ENCODE results near the gene ANKMY1.

DNA sequence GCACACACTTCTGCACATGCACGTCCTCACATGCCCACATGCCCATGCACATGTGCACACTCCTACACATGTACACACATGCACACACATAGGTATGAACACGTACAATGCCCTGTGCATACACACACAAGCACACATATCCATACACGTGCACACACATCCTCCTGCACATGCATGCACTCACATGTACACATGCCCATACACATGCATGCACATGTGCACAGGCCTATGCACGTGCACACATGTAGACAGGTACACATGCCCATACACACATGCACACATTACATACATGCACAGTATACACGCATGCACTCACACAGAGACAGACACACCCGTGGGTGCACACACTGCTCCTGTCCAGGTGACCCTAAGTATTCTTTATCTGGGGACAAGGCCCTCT, 88.0 kb downstream of the ANKMY1 start:
- TF ChIP-seq, protein P1, sequence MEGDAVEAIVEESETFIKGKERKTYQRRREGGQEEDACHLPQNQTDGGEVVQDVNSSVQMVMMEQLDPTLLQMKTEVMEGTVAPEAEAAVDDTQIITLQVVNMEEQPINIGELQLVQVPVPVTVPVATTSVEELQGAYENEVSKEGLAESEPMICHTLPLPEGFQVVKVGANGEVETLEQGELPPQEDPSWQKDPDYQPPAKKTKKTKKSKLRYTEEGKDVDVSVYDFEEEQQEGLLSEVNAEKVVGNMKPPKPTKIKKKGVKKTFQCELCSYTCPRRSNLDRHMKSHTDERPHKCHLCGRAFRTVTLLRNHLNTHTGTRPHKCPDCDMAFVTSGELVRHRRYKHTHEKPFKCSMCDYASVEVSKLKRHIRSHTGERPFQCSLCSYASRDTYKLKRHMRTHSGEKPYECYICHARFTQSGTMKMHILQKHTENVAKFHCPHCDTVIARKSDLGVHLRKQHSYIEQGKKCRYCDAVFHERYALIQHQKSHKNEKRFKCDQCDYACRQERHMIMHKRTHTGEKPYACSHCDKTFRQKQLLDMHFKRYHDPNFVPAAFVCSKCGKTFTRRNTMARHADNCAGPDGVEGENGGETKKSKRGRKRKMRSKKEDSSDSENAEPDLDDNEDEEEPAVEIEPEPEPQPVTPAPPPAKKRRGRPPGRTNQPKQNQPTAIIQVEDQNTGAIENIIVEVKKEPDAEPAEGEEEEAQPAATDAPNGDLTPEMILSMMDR (IDR thresholded peaks at IDR 0.05; ENCODE audit: insufficient read depth, low read length, poor library complexity, severe bottlenecking), result no peak
- TF ChIP-seq EZH2phosphoT487 (conservative IDR thresholded peaks at IDR 0.05; ENCODE audit: low read length), result no peak

Data from SU-DHL-6 (cell line).